Upper lobe of left lung (tissue), 4 donors: ENCODE measurements around the gene COG4.

Source experiments
- POLR2A ChIP-seq, 4 donors: fragments of 450-650 bp; IDR thresholded peaks; one replicate each; pipeline ENCODE4 v1.5.1; 2016 to 2017; ENCODE audit warnings: antibody characterized with exemption in 4 of 4, mild to moderate bottlenecking in 2 of 4
- POLR2AphosphoS5 ChIP-seq, 2 donors: sonication (generic); formaldehyde crosslinking; IDR thresholded peaks; one replicate each; pipeline ENCODE4 v1.5.1; 2017; ENCODE audit warnings: antibody characterized with exemption in 2 of 2
- TF ChIP-seq, protein P1 (sequence below), 6 experiments: fragments of 450-650 bp in 4 of 6; fragments of 200-600 bp in 2 of 6; sonication (generic) in 2 of 6; IDR thresholded peaks; one replicate each; pipeline ENCODE4 v1.5.1; 2016 to 2019; ENCODE audit warnings: antibody characterized with exemption in 6 of 6

DNA sequence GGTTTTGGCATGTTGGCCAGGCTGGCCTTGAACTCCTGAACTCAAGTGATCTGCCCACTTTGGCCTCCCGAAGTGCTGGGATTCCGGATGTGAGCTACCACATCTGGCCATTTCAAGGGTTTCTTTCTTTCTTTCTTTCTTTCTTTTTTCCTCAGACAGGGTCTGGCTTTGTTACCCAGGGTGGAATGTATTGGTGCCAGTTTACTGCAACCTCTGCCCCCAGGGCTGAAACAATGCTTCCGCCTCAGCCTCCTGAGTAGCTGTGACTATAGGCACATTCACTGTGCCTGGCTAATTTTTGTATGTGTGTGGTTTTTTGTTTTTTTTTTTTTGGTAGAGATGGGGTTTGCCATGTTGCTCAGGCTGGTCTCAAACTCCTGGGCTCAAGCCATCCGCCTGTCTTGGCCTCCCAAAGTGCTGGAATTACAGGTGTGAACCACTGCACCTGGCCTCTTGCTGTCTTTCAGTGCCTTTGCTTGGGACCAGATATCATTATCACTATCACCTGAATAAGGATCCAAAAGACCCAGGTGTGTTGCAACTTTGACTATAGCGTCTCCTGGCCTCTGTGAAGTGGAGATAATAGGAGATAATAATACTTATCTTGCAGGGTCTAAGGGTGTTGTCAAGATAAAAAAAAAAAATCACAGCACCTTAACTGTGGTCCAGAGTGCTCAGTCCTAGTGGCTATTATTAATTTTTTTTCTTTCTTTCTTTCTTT, 65.7 kb downstream of the COG4 start:
- TF ChIP-seq, protein P1, sequence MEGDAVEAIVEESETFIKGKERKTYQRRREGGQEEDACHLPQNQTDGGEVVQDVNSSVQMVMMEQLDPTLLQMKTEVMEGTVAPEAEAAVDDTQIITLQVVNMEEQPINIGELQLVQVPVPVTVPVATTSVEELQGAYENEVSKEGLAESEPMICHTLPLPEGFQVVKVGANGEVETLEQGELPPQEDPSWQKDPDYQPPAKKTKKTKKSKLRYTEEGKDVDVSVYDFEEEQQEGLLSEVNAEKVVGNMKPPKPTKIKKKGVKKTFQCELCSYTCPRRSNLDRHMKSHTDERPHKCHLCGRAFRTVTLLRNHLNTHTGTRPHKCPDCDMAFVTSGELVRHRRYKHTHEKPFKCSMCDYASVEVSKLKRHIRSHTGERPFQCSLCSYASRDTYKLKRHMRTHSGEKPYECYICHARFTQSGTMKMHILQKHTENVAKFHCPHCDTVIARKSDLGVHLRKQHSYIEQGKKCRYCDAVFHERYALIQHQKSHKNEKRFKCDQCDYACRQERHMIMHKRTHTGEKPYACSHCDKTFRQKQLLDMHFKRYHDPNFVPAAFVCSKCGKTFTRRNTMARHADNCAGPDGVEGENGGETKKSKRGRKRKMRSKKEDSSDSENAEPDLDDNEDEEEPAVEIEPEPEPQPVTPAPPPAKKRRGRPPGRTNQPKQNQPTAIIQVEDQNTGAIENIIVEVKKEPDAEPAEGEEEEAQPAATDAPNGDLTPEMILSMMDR (IDR thresholded peaks at IDR 0.05): no peak
- no peak for TF ChIP-seq POLR2A (IDR thresholded peaks at IDR 0.05)
- no peak for TF ChIP-seq POLR2AphosphoS5 (IDR thresholded peaks at IDR 0.05)
